Ureter (tissue), 1 donor: ENCODE measurements around the gene ONECUT1. TPM values are rescaled to one million over a fixed set of nuclear protein-coding genes. Genes with fewer than 3 reads are reported as not detected.

Experiments
- DNase-seq: peaks from one replicate; pipeline ENCODE4 v3.0.0-alpha.2; 2020; ENCODE audit warnings: low spot score
- total RNA-seq: library from RNA; stranded (reverse); gene quantifications from one replicate; pipeline ENCODE4 v1.2.4, GENCODE V29; 2023
- donor health status: DM: yes; HTN: yes; CAD: no.

The ONECUT1 gene
- total RNA-seq, 1 donor from 2014 or later: not detected

- no peak for DNase-seq
These were observed 7.7 kb upstream of the ONECUT1 start for GRCh38 chr15:52797625-52798501.

- no peak for DNase-seq
These were observed 6.8 kb upstream of the ONECUT1 start for GRCh38 chr15:52796753-52797520.

GRCh38 chr15:52796228-52796521 lies 6.0 kb upstream of the ONECUT1 start:
- no peak for DNase-seq

GRCh38 chr15:52795464-52796227 lies 5.5 kb upstream of the ONECUT1 start:
- no peak for DNase-seq

- DNase-seq: no peak
These were observed 4.7 kb upstream of the ONECUT1 start for GRCh38 chr15:52794665-52795463.

- no peak for DNase-seq
These were observed 1.6 kb upstream of the ONECUT1 start for GRCh38 chr15:52791776-52792175.

- no peak for DNase-seq
These were observed 1.0 kb upstream of the ONECUT1 start for GRCh38 chr15:52790941-52791751.

- no peak for DNase-seq
These were observed 451 bp downstream of the ONECUT1 start for GRCh38 chr15:52789601-52790168.

- DNase-seq: no peak
These were observed 1.0 kb downstream of the ONECUT1 start for GRCh38 chr15:52789008-52789600.

GRCh38 chr15:52788099-52788986 lies 1.8 kb downstream of the ONECUT1 start:
- DNase-seq: no peak

GRCh38 chr15:52787549-52788098 lies 2.5 kb downstream of the ONECUT1 start:
- DNase-seq: no peak

GRCh38 chr15:52787123-52787503 lies 3.0 kb downstream of the ONECUT1 start:
- no peak for DNase-seq

- DNase-seq: no peak
These were observed 3.6 kb downstream of the ONECUT1 start for GRCh38 chr15:52786436-52787122.

- DNase-seq: no peak
These were observed 4.3 kb downstream of the ONECUT1 start for GRCh38 chr15:52785672-52786406.

GRCh38 chr15:52784799-52785671 lies 5.1 kb downstream of the ONECUT1 start:
- no peak for DNase-seq
